Liver (tissue), 9 donors: ENCODE measurements around the gene MIEF1. TPM values are rescaled to one million over a fixed set of nuclear protein-coding genes. Genes with fewer than 3 reads are reported as not detected.
A peak's percentile ranks its signal among the peaks of the same experiment; 100 is the strongest.

Experiments
- DNase-seq: peaks from one replicate; pipeline ENCODE4 v3.0.0-alpha.2; 2017; ENCODE audit warnings: low spot score
- H3K27ac ChIP-seq, 2 donors: one replicate each; pipeline ENCODE4 v1.7.0; 2013; ENCODE audit warnings: inconsistent platforms in 2 of 2, low read length in 2 of 2, control low read depth in 1 of 2, low read depth in 1 of 2, mild to moderate bottlenecking in 1 of 2
- H3K27me3 ChIP-seq, 4 donors: one replicate each; pipeline versions ENCODE4 v1.6.1 to v1.7.0; 2013; ENCODE audit warnings: low read length in 3 of 4, inconsistent platforms in 1 of 4, mild to moderate bottlenecking in 1 of 4, moderate library complexity in 1 of 4; ENCODE audit not compliant: control insufficient read depth in 4 of 4, insufficient read depth in 4 of 4
- H3K36me3 ChIP-seq, 4 donors: one replicate each; pipeline versions ENCODE4 v1.6.1 to v1.7.0; 2013; ENCODE audit warnings: low read length in 3 of 4, mild to moderate bottlenecking in 3 of 4, low read depth in 1 of 4, moderate library complexity in 1 of 4; ENCODE audit not compliant: control insufficient read depth in 4 of 4, insufficient read depth in 3 of 4
- H3K4me1 ChIP-seq, 4 donors: one replicate each; pipeline versions ENCODE4 v1.6.1 to v1.7.0; 2013; ENCODE audit warnings: low read length in 3 of 4, mild to moderate bottlenecking in 3 of 4, moderate library complexity in 1 of 4; ENCODE audit not compliant: control insufficient read depth in 4 of 4, insufficient read depth in 4 of 4
- H3K4me3 ChIP-seq, 3 donors: one replicate each; pipeline versions ENCODE4 v1.6.1 to v1.7.0; 2013; ENCODE audit warnings: low read length in 3 of 3, control low read depth in 1 of 3, low read depth in 1 of 3, mild to moderate bottlenecking in 1 of 3
- H3K9ac ChIP-seq, 2 donors: one replicate each; pipeline ENCODE4 v1.7.0; 2013; ENCODE audit warnings: low read length in 2 of 2, mild to moderate bottlenecking in 2 of 2, moderate library complexity in 2 of 2, control low read depth in 1 of 2, low read depth in 1 of 2
- H3K9me3 ChIP-seq, 4 donors: one replicate each; pipeline versions ENCODE4 v1.6.1 to v1.7.0; 2013; ENCODE audit warnings: low read length in 3 of 4; ENCODE audit not compliant: control insufficient read depth in 4 of 4
- EGR1 ChIP-seq, 2 donors: IDR thresholded peaks; 2 replicates each; pipeline ENCODE4 v1.6.1; 2016 to 2018; ENCODE audit warnings: antibody characterized with exemption in 2 of 2, low read depth in 2 of 2
- FOXA1 ChIP-seq: IDR thresholded peaks from 2 replicates; pipeline ENCODE4 v1.6.1; 2016; ENCODE audit warnings: antibody characterized with exemption
- FOXA2 ChIP-seq: IDR thresholded peaks from 2 replicates; pipeline ENCODE4 v1.6.1; 2016; ENCODE audit warnings: antibody characterized with exemption
- GABPA ChIP-seq, 2 donors: IDR thresholded peaks in 1 of 2; conservative IDR thresholded peaks in 1 of 2; 2 replicates each; pipeline ENCODE4 v1.6.1; 2016; ENCODE audit warnings: antibody characterized with exemption in 2 of 2, mild to moderate bottlenecking in 1 of 2, moderate library complexity in 1 of 2
- HNF4A ChIP-seq, 2 donors: conservative IDR thresholded peaks; 2 replicates each; pipeline ENCODE4 v1.6.1; 2016; ENCODE audit warnings: antibody characterized with exemption in 2 of 2, mild to moderate bottlenecking in 2 of 2
- HNF4G ChIP-seq: IDR thresholded peaks from 2 replicates; pipeline ENCODE4 v1.6.1; 2016; ENCODE audit warnings: antibody characterized with exemption
- JUND ChIP-seq, 2 donors: IDR thresholded peaks; 2 replicates each; pipeline ENCODE4 v1.6.1; 2016; ENCODE audit warnings: antibody characterized with exemption in 2 of 2
- MAX ChIP-seq: IDR thresholded peaks from 2 replicates; pipeline ENCODE4 v1.6.1; 2016; ENCODE audit warnings: antibody characterized with exemption
- NR2F2 ChIP-seq: IDR thresholded peaks from 2 replicates; pipeline ENCODE4 v1.6.1; 2016; ENCODE audit warnings: antibody characterized with exemption
- RAD21 ChIP-seq, 2 donors: IDR thresholded peaks; 2 replicates each; pipeline ENCODE4 v1.6.1; 2016; ENCODE audit warnings: antibody characterized with exemption in 2 of 2, mild to moderate bottlenecking in 2 of 2
- RXRA ChIP-seq, 2 donors: IDR thresholded peaks; 2 replicates each; pipeline ENCODE4 v1.6.1; 2017 to 2018; ENCODE audit warnings: antibody characterized with exemption in 2 of 2, mild to moderate bottlenecking in 1 of 2
- SP1 ChIP-seq: IDR thresholded peaks from 2 replicates; pipeline ENCODE4 v1.6.1; 2018; ENCODE audit warnings: antibody characterized with exemption, mild to moderate bottlenecking
- TAF1 ChIP-seq: conservative IDR thresholded peaks from 2 replicates; pipeline ENCODE4 v1.6.1; 2016; ENCODE audit warnings: antibody characterized with exemption, mild to moderate bottlenecking
- YY1 ChIP-seq: IDR thresholded peaks from 2 replicates; pipeline ENCODE4 v1.6.1; 2016; ENCODE audit warnings: antibody characterized with exemption, mild to moderate bottlenecking
- ZBTB33 ChIP-seq: IDR thresholded peaks from 2 replicates; pipeline ENCODE4 v1.6.1; 2016; ENCODE audit warnings: antibody characterized with exemption
- WGBS: extraction: QIAGEN DNeasy Blood & Tissue Kit; methylation state at CpG from one replicate; pipeline ENCODE4 v1.1.7; 2013; 5-methylcytosine and 5-hydroxymethylcytosine counted together
- polyA plus RNA-seq, 2 donors: library from polyadenylated mRNA; stranded (reverse) in 1 of 2; unstranded in 1 of 2; fragments of 200-250 nt in 1 of 2; fragments of >200 nt in 1 of 2; fragmentation: Nextera tagmentation in 1 of 2; extraction: Ambion mirVana in 1 of 2; gene quantifications; one replicate each; pipeline versions ENCODE4 v1.2.1 to v1.2.3, GENCODE V29; 2013 to 2015
- total RNA-seq, 2 donors: library from RNA; depleted of rRNA; stranded (reverse); fragments of >200 nt; gene quantifications; one replicate each; pipeline ENCODE4 v1.2.3, GENCODE V29; 2014
- TF ChIP-seq, protein P1 (sequence below): IDR thresholded peaks from 2 replicates; pipeline ENCODE4 v1.6.1; 2016; ENCODE audit warnings: antibody characterized with exemption
- TF ChIP-seq, protein P2 (sequence below): IDR thresholded peaks from 2 replicates; pipeline ENCODE4 v1.6.1; 2016; ENCODE audit warnings: antibody characterized with exemption, mild to moderate bottlenecking
- TF ChIP-seq, protein P3 (sequence below): fragments of 150-350 bp; IDR thresholded peaks from 2 replicates; pipeline ENCODE4 v1.5.1; 2017; ENCODE audit warnings: improper control_type of control experiment, low read depth, low read length; ENCODE audit not compliant: missing input control
- donor health status: healthy.
- donor health status: healthy.
- donor health status: healthy.
- donor health status: healthy.
- donor health status: healthy.

The MIEF1 gene
- total and polyA plus RNA-seq, 4 donors, result 12.9 to 31.1 (median 20.7) TPM

GRCh38 chr22:39556970-39557841 is 55.1 kb downstream of the MIEF1 start:
- Histone ChIP-seq H3K27me3 (peaks cover 0 to 13% (median 5%) of the 10 kb centered on the region in 4 donors), H3K9me3 (no peaks in the 10 kb centered on the region), H3K27ac (no peak overlapping the region), H3K4me3 (peak overlapping the region in 1 of 3 donors; percentile 22), H3K9ac (no peak overlapping the region), H3K36me3 (no peaks in the 10 kb centered on the region), H3K4me1 (peaks cover 0 to 6% (median 4%) of the 10 kb centered on the region in 4 donors)
- WGBS, result 7% methylated on average over 72 of the region's 72 CpGs
- DNase-seq, result no peak
- no peak for TF ChIP-seq YY1
- TF ChIP-seq EGR1 (IDR thresholded peaks at IDR 0.05; ENCODE audit: low read depth in 2 of 2), result no peak
- no peak for TF ChIP-seq JUND (IDR thresholded peaks at IDR 0.05)
- no peak for TF ChIP-seq TAF1

GRCh38 chr22:39558254-39558727 is 56.2 kb downstream of the MIEF1 start:
- H3K9me3 ChIP-seq, result no peaks in the 10 kb centered on the region
- H3K4me3 ChIP-seq, result no peak overlapping the region
- TF ChIP-seq NR2F2, result no peak
- TF ChIP-seq MAX, result no peak
- TF ChIP-seq, protein P1, sequence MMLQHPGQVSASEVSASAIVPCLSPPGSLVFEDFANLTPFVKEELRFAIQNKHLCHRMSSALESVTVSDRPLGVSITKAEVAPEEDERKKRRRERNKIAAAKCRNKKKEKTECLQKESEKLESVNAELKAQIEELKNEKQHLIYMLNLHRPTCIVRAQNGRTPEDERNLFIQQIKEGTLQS, result no peak
- TF ChIP-seq HNF4A (conservative IDR thresholded peaks at IDR 0.05), result no peak
- no peak for TF ChIP-seq ZBTB33
- TF ChIP-seq HNF4G, result no peak
- TF ChIP-seq RXRA (IDR thresholded peaks at IDR 0.05), result no peak
- TF ChIP-seq EGR1 (IDR thresholded peaks at IDR 0.05; ENCODE audit: low read depth in 2 of 2), result no peak
- TF ChIP-seq, protein P2, sequence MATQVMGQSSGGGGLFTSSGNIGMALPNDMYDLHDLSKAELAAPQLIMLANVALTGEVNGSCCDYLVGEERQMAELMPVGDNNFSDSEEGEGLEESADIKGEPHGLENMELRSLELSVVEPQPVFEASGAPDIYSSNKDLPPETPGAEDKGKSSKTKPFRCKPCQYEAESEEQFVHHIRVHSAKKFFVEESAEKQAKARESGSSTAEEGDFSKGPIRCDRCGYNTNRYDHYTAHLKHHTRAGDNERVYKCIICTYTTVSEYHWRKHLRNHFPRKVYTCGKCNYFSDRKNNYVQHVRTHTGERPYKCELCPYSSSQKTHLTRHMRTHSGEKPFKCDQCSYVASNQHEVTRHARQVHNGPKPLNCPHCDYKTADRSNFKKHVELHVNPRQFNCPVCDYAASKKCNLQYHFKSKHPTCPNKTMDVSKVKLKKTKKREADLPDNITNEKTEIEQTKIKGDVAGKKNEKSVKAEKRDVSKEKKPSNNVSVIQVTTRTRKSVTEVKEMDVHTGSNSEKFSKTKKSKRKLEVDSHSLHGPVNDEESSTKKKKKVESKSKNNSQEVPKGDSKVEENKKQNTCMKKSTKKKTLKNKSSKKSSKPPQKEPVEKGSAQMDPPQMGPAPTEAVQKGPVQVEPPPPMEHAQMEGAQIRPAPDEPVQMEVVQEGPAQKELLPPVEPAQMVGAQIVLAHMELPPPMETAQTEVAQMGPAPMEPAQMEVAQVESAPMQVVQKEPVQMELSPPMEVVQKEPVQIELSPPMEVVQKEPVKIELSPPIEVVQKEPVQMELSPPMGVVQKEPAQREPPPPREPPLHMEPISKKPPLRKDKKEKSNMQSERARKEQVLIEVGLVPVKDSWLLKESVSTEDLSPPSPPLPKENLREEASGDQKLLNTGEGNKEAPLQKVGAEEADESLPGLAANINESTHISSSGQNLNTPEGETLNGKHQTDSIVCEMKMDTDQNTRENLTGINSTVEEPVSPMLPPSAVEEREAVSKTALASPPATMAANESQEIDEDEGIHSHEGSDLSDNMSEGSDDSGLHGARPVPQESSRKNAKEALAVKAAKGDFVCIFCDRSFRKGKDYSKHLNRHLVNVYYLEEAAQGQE, result no peak
- TF ChIP-seq JUND (IDR thresholded peaks at IDR 0.05), result no peak
- TF ChIP-seq FOXA1, result no peak
- no peak for TF ChIP-seq FOXA2
- no peak for TF ChIP-seq YY1
- TF ChIP-seq, protein P3, sequence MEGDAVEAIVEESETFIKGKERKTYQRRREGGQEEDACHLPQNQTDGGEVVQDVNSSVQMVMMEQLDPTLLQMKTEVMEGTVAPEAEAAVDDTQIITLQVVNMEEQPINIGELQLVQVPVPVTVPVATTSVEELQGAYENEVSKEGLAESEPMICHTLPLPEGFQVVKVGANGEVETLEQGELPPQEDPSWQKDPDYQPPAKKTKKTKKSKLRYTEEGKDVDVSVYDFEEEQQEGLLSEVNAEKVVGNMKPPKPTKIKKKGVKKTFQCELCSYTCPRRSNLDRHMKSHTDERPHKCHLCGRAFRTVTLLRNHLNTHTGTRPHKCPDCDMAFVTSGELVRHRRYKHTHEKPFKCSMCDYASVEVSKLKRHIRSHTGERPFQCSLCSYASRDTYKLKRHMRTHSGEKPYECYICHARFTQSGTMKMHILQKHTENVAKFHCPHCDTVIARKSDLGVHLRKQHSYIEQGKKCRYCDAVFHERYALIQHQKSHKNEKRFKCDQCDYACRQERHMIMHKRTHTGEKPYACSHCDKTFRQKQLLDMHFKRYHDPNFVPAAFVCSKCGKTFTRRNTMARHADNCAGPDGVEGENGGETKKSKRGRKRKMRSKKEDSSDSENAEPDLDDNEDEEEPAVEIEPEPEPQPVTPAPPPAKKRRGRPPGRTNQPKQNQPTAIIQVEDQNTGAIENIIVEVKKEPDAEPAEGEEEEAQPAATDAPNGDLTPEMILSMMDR, result no peak
- TF ChIP-seq RAD21 (IDR thresholded peaks at IDR 0.05), result no peak
- TF ChIP-seq TAF1, result no peak
- TF ChIP-seq GABPA (IDR thresholded peaks at IDR 0.05 in 1 of 2, conservative IDR thresholded peaks at IDR 0.05 in 1 of 2), result no peak
- no peak for TF ChIP-seq SP1
- peaks cover 0 to 13% (median 5%) of the 10 kb centered on the region in 4 donors for H3K27me3 ChIP-seq
- H3K4me1 ChIP-seq, result peaks cover 0 to 6% (median 4%) of the 10 kb centered on the region in 4 donors
- WGBS, result 11% methylated on average over 34 of the region's 34 CpGs
- no peak overlapping the region for H3K27ac ChIP-seq
- H3K36me3 ChIP-seq, result no peaks in the 10 kb centered on the region
- DNase-seq, result no peak
- no peak overlapping the region for H3K9ac ChIP-seq
